Measurements from ENCODE around the gene ATP8A2.

The ATP8A2 gene

DNA sequence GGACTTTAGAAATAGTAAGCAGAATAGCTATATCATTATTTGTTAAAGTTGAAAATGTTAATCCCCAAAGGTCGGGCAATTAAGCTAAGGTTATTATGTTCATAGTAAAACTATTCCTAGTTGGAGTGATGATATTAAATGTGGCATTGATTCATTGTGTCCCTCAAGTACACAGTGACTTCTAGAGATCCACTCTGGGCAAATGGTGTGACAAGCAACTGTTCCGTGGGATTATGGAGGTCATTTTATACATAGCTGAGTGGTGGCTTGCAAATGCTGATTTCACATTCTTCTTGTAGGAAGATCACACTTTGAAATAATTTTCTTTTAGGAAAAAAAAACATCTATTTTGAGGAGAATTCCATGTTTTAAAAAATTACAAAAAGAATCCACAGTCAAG, 317.8 kb downstream of the ATP8A2 start:
- DNase-seq, result no peak

DNA sequence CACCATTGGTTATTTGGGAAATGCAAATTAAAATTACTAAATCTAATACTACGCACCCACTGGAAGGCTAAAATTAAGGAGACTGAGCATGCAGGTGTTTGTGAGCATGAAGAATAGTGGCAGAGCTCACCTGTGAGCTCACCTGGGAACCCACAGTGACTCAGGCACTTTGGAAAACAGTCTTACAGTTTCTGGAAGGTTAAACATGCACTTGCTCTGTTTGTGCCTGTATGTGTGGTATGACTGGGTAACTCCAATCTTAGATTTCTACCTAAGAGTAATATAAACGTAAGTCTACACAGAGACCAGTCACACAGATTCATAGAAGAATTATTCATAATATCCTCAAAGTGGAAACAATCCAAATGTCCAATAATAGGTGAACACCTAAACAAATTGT, 318.8 kb downstream of the ATP8A2 start:
- DNase-seq, result no peak

DNA sequence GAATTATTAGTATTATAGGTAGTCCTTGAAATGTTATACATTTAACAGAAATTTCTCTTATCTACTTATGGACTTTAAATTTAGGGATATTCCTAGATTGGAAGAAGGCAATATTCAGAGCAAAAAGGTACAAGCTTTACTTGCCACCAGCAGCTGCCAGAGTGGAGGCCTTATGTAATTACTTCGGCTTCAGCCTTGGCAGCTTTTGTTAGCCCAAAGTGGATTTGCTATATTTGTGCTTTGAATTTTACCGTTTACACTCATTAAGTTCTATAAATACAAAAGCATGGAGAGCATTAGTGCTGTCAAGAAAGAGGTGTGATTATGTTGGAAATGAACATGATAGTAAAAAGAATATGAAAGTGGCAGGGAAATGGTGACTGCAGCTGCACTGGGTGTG, 319.9 kb downstream of the ATP8A2 start:
- no peak for DNase-seq

- DNase-seq, result no peak
These were observed 320.3 kb downstream of the ATP8A2 start for GRCh38 chr13:25692099-25692498.

DNA sequence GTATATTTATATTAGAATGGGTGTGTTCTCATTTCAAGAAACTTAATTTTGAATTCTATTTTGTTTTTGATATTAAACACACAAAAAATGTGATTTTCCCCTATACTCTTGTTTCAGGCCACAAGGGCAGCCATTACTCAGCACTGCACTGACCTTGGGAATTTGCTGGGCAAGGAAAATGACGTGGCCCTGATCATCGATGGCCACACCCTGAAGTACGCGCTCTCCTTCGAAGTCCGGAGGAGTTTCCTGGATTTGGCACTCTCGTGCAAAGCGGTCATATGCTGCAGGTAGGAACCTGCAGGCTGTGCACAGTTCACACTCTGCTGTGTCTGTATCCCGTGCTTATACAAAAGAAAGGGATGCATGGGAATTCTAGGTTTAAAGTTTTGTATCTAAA, 327.3 kb downstream of the ATP8A2 start:
- no peak for DNase-seq

- no peak for DNase-seq
These were observed 327.8 kb downstream of the ATP8A2 start for GRCh38 chr13:25699600-25699999.

GRCh38 chr13:25701304-25701703, 329.5 kb downstream of the ATP8A2 start:
- DNase-seq, result no peak

GRCh38 chr13:25702386-25702785, 330.6 kb downstream of the ATP8A2 start:
- DNase-seq, result no peak

DNA sequence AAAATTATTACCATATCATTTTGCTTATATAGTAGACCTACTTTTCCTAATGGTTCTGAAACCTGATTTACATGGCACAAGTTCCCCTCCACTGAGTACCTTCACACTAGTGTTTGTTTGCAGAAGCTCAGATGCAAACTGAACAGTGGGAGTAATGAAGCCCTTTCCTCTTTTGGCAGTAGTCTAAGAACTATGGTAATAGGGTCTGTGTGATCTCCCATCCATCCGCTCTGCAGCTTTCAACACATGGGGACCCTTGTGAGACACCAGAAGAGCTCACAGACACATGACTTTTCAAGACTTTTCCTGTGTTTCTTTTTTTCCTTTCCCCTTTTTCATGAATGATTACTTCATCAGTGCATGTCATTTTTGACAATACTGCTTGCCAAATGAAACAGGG, 336.0 kb downstream of the ATP8A2 start:
- DNase-seq, result no peak

GRCh38 chr13:25708268-25708667, 336.5 kb downstream of the ATP8A2 start:
- DNase-seq, result no peak

- DNase-seq, result no peak
These were observed 337.3 kb downstream of the ATP8A2 start for GRCh38 chr13:25709088-25709487.

- no peak for DNase-seq
These were observed 344.0 kb downstream of the ATP8A2 start for GRCh38 chr13:25715760-25716159.

GRCh38 chr13:25717666-25718197, 346.0 kb downstream of the ATP8A2 start:
- DNase-seq, result no peak

GRCh38 chr13:25719666-25720065, 347.9 kb downstream of the ATP8A2 start:
- no peak for DNase-seq

GRCh38 chr13:25722893-25723292, 351.1 kb downstream of the ATP8A2 start:
- DNase-seq, result no peak

DNA sequence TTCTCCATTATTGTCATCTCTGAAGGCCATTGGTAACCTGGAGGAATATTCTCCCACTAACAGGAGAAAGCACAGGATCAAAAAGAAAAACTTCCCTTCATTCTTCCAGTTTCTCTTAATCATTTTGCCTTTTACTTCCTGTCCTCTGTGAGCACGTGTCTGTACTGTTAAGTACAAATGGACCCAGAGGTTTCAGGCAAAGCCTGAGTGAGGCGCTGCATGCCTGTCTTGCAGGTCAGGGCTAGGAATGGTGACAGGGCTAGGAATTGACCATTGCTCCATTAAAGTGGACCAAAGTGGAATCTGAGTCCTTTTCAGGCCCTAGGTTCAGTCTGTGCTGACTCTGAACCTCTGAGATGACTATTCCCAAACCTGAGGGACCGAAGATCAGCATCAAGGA, 353.3 kb downstream of the ATP8A2 start:
- DNase-seq, result no peak

DNA sequence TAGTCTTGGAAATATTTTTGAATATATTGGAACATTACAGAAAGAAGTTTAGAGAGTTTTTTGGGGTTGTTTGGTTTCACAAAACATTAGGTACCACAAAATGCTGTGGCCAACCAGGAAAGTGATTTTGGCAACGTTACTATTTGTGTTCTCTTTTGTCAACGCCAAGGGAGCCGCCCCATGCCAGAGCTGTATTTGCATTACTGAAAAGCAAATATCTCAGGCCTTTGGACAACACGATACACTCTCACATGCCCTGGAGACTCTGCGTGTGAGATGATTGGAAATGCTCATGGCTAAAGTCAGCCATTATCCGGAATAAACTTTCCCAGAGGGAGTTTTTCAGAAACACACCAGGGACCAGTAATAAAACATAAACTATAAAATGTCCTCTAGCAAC, 355.5 kb downstream of the ATP8A2 start:
- DNase-seq, result no peak

DNA sequence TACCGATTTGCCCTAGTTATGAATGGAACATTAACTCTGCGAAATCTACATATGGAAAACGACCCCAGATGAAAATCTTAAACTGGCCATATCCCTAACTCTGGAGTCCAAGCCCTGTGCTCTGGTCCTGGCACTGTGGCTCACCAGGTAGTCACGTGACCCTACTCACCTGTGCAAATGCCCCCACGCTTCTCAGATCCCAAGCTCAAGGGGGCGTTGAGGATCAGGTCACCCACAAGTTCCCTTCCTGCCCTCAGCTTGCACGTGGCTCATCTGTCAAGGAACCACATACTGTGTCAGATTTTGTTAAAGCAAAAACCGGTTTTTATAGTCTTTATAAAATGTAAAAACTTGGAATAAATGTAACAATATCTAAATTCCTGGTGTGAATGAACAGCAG, 356.0 kb downstream of the ATP8A2 start:
- DNase-seq, result no peak

- DNase-seq, result no peak
These were observed 357.4 kb downstream of the ATP8A2 start for GRCh38 chr13:25729201-25729600.

DNA sequence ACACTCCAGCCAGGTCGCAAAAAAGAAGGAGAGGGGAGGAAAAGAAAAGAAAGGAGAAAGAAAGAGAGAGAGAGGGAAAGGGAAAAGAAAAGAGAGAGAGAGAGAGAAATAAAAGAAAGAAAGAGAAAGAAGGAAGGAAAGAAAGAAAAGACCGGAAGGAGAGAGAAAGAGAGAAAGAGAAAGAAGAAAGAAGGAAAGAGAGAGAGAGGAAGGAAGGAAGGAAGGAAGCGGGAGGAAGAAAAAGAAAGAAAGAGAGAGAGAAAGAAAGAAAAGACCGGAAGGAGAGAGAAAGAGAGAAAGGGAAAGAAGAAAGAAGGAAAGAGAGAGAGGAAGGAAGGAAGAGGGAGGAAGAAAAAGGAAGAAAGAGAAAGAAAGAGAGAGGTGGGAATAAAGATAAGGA, 359.3 kb downstream of the ATP8A2 start:
- DNase-seq, result no peak

GRCh38 chr13:25731536-25731935, 359.8 kb downstream of the ATP8A2 start:
- DNase-seq, result no peak

GRCh38 chr13:25732111-25732865, 360.5 kb downstream of the ATP8A2 start:
- DNase-seq, result no peak

- no peak for DNase-seq
These were observed 361.3 kb downstream of the ATP8A2 start for GRCh38 chr13:25733001-25733491.

DNA sequence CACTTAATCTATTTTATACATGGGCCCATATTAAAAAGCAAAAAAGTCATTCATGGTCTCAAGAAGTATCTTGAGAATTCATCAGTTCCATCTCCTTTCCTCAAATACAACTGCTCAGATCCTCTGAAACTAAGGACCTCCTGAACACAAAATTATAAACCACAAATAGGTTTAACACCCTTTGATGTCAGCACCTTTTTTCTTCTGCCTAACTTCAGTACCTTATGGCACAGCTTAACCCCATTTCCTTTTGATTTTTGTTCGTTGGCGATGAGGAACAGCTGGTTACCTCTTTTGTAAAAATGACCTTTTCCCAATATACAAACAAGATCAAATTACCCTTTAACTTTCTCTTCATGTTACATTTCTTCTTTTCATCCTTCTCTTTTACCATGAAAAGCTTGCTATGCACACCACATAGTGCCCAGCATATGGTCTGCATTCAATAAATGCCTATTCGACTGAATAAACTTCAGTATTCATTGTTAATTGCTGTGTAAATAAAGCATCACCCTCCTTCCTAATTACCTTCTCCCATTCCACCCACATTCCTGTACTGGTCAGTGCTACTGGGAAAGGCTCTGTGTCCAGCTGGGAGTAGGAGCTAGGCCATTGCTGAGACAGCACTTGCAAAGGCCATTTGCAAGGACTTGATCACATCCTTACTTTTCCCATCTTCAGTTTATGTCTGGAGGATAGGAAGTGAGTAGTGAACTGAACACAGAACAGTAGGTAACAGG, 362.1 kb downstream of the ATP8A2 start:
- no peak for DNase-seq

Measured in CD4-positive, alpha-beta T cell treated with Interleukin-6 for 4 hours (primary cell).